ENCODE data around the gene CYTH4.
"Not testable (repeated sequence)": the region's sequence is repeated elsewhere in the genome, so short reads cannot be mapped to it uniquely, and the experiment has no call there.

CYTH4 gene, protein sequence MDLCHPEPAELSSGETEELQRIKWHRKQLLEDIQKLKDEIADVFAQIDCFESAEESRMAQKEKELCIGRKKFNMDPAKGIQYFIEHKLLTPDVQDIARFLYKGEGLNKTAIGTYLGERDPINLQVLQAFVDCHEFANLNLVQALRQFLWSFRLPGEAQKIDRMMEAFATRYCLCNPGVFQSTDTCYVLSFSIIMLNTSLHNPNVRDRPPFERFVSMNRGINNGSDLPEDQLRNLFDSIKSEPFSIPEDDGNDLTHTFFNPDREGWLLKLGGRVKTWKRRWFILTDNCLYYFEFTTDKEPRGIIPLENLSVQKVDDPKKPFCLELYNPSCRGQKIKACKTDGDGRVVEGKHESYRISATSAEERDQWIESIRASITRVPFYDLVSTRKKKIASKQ

DNA sequence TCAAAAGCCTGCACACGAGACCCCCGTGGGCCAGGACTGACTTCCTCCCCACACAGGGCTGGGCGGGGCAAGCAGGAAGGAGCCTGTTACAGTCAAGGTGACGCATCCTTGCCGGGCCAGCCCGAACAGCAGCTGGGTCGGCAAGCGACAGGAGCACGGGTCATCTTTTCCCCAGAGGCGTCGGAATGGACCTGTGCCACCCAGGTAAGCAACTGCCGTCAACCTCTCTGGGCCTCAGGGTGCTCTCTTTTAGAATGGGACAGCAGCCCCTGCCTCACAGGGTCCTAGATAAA lies at the start of gene CYTH4:
Gene CYTH4, plus strand, starts transcription at position 124 of the 293 bp plus-strand sequence. Its CDS starts 62 bp downstream, at position 186.
- H3K4me1 ChIP-seq (ENCODE audit: control insufficient read depth, insufficient read depth, low read length, unreplicated experiment): no peaks in the 10 kb centered on the region
- no peak within 1 kb of the TSS for H3K27ac ChIP-seq (ENCODE audit: low read depth, low read length)
- H3K27me3 ChIP-seq (ENCODE audit: insufficient read depth, low read length): no peaks in the 10 kb centered on the region
- H3K4me3 ChIP-seq (ENCODE audit: low read depth, low read length): no peak within 1 kb of the TSS
- H2AFZ ChIP-seq (ENCODE audit: low read length, unreplicated experiment): no peak within 1 kb of the TSS
- no peaks in the 10 kb centered on the region for H3K36me3 ChIP-seq (ENCODE audit: insufficient read depth, low read length)
- no peaks in the 10 kb centered on the region for H3K79me2 ChIP-seq (ENCODE audit: control insufficient read depth, insufficient read depth, low read length, unreplicated experiment)

DNA sequence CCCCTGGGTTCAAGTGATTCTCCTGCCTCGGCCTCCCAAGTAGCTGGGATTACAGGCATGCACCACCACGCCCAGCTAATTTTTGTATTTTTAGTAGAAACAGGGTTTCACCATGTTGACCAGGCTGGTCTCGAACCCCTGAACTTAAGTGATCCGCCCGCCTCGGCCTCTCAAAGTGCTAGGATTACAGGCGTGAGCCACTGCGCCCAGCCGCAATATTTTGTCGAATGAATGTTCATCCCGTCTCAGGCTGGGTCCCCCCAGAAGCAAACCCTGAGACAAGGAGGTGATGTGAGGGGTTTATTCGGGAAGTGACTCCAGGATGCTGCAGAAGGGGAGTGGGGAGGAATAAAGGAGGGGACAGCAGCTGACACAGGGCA lies 48.9 kb upstream of the CYTH4 start:
- not testable (repeated sequence) for H3K79me2 ChIP-seq (ENCODE audit: control insufficient read depth, insufficient read depth, low read length, unreplicated experiment); H3K27ac ChIP-seq (ENCODE audit: low read depth, low read length); H3K36me3 ChIP-seq (ENCODE audit: insufficient read depth, low read length); H2AFZ ChIP-seq (ENCODE audit: low read length, unreplicated experiment); H3K27me3 ChIP-seq (ENCODE audit: insufficient read depth, low read length); H3K4me3 ChIP-seq (ENCODE audit: low read depth, low read length)
- H3K4me1 ChIP-seq (ENCODE audit: control insufficient read depth, insufficient read depth, low read length, unreplicated experiment): peaks cover 30% of the 10 kb centered on the region

DNA sequence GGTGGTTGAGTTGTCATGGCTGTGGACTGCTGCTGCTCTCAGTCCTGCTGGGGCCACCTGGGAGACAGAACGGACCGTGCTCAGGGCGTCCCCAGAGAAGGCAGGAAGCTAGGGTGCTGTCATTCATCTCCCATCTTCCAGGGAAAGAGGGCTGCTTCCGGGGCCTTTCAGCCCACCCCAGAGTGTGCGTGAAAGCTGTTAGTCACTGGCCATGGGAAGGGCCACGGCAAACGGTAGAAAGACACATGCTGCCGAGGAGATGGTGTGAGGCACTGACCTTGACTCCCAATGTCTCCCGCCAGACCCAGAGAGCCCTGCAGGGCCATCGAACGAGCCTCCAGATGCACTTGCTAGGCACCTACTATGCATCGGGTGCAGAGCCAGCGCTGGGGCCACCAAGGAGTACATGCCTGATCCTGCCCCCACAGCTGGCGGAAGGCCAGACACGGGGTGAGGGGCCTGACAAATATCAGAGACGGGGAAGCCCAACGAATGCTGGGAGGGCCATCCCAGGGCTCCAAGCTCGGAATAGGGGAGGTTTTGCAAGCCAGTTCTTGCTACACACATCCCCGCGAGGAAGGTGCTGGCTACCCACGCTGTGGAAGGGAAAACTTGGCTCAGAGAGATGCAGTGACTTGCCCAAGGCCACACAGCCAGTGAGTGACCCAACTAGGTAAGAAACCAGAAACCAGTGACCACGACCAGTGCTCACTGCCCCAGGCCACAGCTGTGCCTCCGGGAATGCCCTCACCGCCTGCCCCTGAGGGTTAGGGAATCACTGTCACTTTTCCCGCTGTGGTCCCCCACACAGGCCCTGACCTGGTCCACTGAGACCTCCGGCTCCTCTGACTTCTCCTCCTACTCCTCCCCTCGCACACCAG lies 48.3 kb upstream of the CYTH4 start:
- H3K79me2 ChIP-seq (ENCODE audit: control insufficient read depth, insufficient read depth, low read length, unreplicated experiment): peaks cover 3% of the 10 kb centered on the region
- no peaks in the 10 kb centered on the region for H3K27me3 ChIP-seq (ENCODE audit: insufficient read depth, low read length)
- H3K4me1 ChIP-seq (ENCODE audit: control insufficient read depth, insufficient read depth, low read length, unreplicated experiment): peaks cover 24% of the 10 kb centered on the region
- no peak overlapping the region for H2AFZ ChIP-seq (ENCODE audit: low read length, unreplicated experiment)
- no peaks in the 10 kb centered on the region for H3K36me3 ChIP-seq (ENCODE audit: insufficient read depth, low read length)
- H3K4me3 ChIP-seq (ENCODE audit: low read depth, low read length): no peak overlapping the region
- H3K27ac ChIP-seq (ENCODE audit: low read depth, low read length): no peak overlapping the region

DNA sequence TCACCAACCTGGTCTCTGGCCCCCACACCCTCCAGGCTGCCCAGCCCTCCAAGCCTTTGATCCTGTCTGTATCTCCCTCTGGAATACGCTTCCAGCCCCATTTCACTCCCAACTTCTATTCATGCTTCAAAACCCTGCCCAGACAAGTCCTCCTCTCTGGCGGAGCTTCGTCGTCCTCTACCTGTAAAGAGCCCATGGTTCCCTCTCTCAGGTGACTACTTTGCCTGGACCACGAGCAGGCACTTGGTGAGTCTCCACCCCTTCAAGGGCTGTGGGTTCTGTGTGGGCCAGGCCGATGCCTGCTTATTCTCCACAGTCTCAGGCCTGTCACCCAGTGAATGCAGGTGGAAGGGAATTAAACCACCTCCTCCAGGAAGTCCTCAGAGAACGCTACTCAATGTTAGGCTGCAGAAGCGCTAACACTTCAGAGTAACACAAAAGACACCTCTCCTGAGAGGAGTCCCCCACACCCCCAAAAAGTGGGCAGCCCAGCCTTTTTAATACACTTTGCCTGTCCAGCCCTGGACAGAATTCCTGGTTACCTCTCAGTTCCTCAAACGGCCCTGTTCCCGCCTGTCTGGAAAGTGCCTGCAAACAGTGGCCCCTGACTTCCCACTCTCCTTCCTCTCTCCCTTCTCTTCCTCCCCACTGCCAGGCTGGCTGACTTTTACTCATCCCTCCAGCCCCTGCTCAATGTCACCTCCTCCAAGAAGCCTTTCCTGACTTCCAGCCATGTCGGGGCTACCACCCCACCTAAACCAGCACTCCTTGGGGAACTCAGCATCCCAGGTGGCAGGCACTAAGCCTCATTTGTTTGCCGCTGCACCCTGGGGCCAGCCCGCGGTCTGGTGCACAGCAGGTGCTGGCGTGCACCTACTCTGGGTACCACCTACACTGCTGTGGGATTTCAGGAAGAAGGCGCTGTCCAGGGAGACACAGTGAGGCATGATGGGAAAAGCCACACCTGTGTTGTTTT lies 47.3 kb upstream of the CYTH4 start:
- Histone ChIP-seq H3K4me1 (ENCODE audit: control insufficient read depth, insufficient read depth, low read length, unreplicated experiment) (peaks cover 14% of the 10 kb centered on the region), H3K27ac (ENCODE audit: low read depth, low read length) (no peak overlapping the region), H3K36me3 (ENCODE audit: insufficient read depth, low read length) (no peaks in the 10 kb centered on the region), H3K27me3 (ENCODE audit: insufficient read depth, low read length) (no peaks in the 10 kb centered on the region), H3K79me2 (ENCODE audit: control insufficient read depth, insufficient read depth, low read length, unreplicated experiment) (peaks cover 3% of the 10 kb centered on the region), H2AFZ (ENCODE audit: low read length, unreplicated experiment) (no peak overlapping the region), H3K4me3 (ENCODE audit: low read depth, low read length) (no peak overlapping the region)

DNA sequence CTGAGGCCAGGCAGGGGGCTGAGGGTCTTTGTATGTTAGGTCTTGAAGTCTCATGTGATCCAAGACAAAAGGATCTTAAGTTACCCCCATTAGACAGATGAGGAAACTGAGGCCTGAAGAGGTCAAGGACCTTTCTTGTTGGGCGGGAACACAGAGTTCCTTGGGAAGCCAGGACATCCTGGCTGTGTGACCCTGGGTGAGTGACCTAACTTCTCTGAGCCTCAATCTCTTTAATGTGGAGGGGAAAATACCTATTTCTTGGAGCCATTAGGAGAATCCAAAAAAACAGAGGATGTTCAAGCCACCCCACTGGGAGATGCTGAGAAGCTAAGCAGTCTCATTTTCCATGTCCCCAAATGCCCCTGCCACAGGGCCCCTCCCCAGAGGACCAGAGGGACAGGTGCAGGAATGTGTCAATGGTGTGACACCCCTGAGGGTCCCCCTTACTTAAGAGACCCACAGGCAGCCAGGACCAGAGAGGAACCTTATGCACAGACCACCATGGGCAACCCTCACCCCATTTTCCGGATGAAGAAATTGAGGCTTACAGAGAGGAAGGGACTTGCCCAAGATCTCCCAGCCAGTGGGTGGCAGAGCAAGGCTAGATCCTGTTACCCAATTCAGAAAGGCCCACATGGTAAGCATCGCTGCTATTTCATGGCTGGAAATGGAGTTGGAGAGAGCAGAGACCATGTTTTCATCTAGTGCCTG lies 46.3 kb upstream of the CYTH4 start:
- H3K36me3 ChIP-seq (ENCODE audit: insufficient read depth, low read length): no peaks in the 10 kb centered on the region
- no peaks in the 10 kb centered on the region for H3K27me3 ChIP-seq (ENCODE audit: insufficient read depth, low read length)
- peaks cover 3% of the 10 kb centered on the region for H3K79me2 ChIP-seq (ENCODE audit: control insufficient read depth, insufficient read depth, low read length, unreplicated experiment)
- no peak overlapping the region for H3K4me3 ChIP-seq (ENCODE audit: low read depth, low read length)
- H2AFZ ChIP-seq (ENCODE audit: low read length, unreplicated experiment): no peak overlapping the region
- H3K4me1 ChIP-seq (ENCODE audit: control insufficient read depth, insufficient read depth, low read length, unreplicated experiment): peaks cover 5% of the 10 kb centered on the region
- no peak overlapping the region for H3K27ac ChIP-seq (ENCODE audit: low read depth, low read length)

DNA sequence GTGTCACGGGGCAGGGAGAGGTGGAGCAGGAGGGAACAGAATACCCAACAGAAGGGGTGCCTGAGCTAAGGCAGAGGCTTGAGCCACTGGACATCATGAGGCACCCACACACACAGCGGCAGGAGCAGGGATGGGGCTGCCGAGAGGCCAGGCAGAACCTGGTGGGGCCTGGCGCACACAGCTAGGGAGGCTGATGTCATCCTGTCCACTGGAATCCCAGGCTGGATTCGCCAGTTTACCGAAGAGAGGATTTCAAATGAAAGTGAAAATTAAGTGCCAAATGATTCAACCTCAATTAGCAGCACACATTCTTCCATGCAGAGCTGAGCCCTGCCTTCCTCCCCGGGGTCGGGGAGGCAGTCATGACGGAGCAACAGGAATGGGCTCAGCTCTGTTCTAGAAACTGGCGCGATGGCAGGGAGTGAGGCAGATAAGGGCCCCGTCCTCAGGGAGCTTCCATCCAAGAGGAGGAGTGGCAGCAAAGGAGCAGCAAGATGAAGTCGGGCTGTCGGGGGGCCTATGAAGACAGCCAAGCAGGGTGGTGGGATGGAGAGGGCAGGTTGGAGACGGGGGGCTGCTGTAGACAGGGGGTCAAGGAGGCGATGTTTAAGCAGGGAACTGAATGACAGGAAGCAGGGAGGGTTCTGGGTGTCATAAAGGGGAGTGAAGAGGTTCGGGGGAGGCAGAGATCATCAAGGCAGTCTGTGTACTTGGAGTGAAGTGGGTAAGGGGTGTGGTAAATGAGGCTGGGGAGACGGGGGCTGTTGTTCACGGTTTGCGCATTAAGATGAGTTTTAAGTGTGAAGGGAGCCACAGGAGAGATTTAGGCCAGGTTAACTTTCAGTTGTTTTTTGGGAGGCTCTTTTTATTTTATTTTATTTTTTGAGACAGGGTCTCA lies 44.7 kb upstream of the CYTH4 start:
- Histone ChIP-seq H3K27ac (ENCODE audit: low read depth, low read length) (no peak overlapping the region), H3K36me3 (ENCODE audit: insufficient read depth, low read length) (no peaks in the 10 kb centered on the region), H3K4me3 (ENCODE audit: low read depth, low read length) (no peak overlapping the region), H3K27me3 (ENCODE audit: insufficient read depth, low read length) (no peaks in the 10 kb centered on the region), H3K4me1 (ENCODE audit: control insufficient read depth, insufficient read depth, low read length, unreplicated experiment) (peaks cover 12% of the 10 kb centered on the region), H2AFZ (ENCODE audit: low read length, unreplicated experiment) (no peak overlapping the region), H3K79me2 (ENCODE audit: control insufficient read depth, insufficient read depth, low read length, unreplicated experiment) (peaks cover 13% of the 10 kb centered on the region)

DNA sequence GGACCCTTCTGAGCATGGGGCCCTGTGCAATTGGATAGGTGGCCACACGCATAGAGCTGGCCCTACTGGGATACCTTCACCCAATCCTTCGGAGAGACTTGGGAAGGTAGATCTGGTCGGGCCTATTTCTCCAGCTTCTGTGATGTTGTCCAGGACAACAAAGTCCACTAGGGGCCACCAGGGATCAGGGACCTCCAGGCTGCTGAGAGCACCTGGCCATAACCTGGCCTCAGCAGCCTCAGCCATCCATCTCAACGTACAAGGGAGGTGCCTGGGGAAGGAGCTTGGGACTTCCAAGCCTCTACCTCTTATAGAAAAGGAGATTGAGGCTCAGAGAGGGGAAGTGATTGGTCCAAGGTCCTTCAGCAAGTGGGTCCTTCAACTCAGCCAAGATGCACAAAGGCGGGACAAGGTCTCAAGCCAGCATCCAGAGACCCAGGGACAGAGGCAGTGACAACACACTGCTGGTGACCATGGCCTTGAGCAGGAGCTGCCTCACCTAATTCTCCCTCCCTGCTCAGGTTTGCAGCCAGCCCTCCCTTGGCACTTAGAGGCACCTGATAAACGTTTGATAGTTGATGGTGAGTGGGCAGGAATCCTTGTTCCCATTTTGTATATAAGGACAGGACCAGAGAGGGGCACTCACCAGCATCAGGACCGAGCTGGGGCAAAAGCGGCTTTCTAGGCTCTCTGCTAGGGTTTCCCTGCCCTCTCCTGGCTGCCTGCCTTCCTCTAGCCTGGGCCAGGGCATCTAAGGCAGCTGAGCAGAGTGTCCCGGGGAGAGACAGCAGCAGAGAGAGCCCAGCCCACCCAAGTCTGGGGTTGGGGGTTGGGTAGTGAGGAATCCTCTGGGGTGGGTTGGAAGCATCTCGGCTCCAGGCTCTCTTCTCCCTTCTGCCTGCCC lies 42.7 kb upstream of the CYTH4 start:
- Histone ChIP-seq H3K4me1 (ENCODE audit: control insufficient read depth, insufficient read depth, low read length, unreplicated experiment) (peaks cover 20% of the 10 kb centered on the region), H3K27ac (ENCODE audit: low read depth, low read length) (no peak overlapping the region), H3K4me3 (ENCODE audit: low read depth, low read length) (no peak overlapping the region), H3K79me2 (ENCODE audit: control insufficient read depth, insufficient read depth, low read length, unreplicated experiment) (peaks cover 27% of the 10 kb centered on the region), H3K27me3 (ENCODE audit: insufficient read depth, low read length) (no peaks in the 10 kb centered on the region), H2AFZ (ENCODE audit: low read length, unreplicated experiment) (no peak overlapping the region), H3K36me3 (ENCODE audit: insufficient read depth, low read length) (no peaks in the 10 kb centered on the region)

DNA sequence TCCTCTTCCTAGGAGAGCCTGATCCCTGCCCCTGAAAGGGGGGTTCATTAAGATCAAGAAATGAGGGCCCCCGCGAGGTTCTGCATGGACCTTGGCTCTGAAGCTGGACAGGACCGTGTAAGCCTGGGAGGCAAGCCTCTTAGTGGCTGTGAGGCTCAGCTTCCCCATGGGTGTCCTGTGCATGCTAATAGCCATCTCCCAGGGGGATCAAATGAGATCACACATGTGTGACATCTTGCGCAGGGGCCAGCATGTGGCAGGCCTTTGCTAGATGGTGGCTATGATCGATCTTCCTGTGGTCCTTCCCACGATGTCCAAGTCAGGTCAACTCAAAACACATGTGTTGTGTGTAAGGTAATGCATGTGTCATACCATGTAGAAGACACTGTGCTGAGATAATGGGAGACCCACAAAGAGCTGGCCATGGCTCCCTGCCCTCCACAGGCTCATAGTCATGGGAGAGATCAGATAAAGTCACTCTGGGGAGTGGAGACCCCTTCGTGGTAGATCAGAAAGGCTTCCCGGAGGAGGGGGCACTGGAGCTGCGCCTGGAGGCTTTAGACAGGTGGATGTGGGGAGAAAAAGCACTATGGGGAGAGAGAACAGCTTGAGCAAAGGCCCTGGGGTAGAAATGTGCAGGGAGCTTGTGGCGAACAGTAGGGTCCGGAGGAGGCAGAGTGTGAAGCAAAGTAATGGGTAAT lies 41.9 kb upstream of the CYTH4 start:
- no peak overlapping the region for H2AFZ ChIP-seq (ENCODE audit: low read length, unreplicated experiment)
- no peak overlapping the region for H3K4me3 ChIP-seq (ENCODE audit: low read depth, low read length)
- H3K79me2 ChIP-seq (ENCODE audit: control insufficient read depth, insufficient read depth, low read length, unreplicated experiment): peaks cover 24% of the 10 kb centered on the region
- H3K27me3 ChIP-seq (ENCODE audit: insufficient read depth, low read length): no peaks in the 10 kb centered on the region
- peaks cover 22% of the 10 kb centered on the region for H3K4me1 ChIP-seq (ENCODE audit: control insufficient read depth, insufficient read depth, low read length, unreplicated experiment)
- H3K27ac ChIP-seq (ENCODE audit: low read depth, low read length): no peak overlapping the region
- no peaks in the 10 kb centered on the region for H3K36me3 ChIP-seq (ENCODE audit: insufficient read depth, low read length)
